Activated T-cell treated with anti-CD3 and anti-CD28 coated beads, Interleukin-2, amount 50 U/mL, for 48 hours (primary cell): Measurements from ENCODE around the gene ZNF888.
"Not testable (repeated sequence)": the region's sequence is repeated elsewhere in the genome, so short reads cannot be mapped to it uniquely, and the experiment has no call there.

Experiments
- DNase-seq, 2 experiments: peaks; one replicate each; pipeline ENCODE4 v3.0.0-alpha.2; 2020

Gene ZNF888

DNA sequence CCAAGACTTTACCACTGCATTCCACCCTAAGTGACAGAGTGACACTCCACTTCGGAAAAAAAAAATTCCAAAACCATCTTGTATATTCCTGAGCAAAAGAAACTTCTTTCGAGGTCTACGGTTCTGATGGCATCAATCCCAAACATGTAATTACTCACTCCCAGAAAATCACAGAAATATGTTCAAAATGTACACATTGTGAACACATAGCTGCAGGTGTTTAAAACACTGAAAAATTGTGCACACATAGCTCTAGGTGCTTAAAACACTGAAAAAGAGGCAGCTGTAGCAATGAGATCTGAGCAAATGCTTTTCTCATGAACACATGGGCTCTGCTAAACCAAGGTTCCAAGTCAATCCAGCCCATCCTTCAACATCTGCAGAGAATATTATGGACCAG, 51.8 kb downstream of the ZNF888 start:
- no peak for DNase-seq

- not testable (repeated sequence) for DNase-seq
These were observed 55.2 kb downstream of the ZNF888 start for GRCh38 chr19:52868031-52868430.

DNA sequence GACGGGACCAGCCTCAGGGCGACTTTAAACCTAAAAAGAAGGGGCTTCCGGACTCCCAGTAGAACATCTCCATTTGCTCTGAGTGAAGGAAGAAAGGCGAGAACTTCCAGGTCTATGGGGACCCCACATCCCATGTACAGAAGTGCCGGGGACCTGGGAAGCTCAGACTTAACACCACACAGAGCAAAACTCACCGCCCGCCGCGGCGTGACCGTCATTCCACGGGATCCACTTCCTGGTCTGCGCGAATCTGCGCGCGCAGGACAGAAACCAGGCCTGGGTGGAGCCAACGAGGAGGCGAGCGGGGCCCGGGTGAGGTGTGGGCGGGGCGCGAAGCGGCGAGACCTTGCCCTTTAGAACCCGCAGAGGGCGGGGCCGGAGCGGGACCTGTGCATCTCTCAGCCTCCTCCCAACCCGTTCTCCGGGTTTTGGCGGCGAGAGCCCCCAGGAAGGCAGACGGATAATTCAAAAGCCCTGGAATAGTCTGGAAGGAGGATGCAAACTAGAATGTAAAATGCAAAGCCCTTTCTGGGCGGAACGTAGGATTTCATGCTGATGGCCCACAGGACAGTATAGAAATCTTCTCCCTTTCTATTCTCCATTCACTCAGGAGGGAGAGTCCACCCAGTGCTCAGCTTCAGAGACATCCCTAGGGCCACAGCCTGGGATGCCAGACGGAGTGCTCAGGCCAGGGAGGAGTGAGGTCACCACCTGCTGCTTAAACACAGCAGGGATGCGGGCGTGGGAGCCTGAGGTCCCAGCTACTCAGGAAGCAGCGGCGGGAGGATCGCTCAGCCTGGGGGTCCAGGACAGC, 65.6 kb downstream of the ZNF888 start, which contains the start of gene ZNF468:
Gene ZNF468 (minus strand): TSS at position 242 of the 814 bp plus-strand sequence. CDS start 3,347 bp downstream, outside the sequence.
- DNase-seq, result peak; percentile 78 to 80

DNA sequence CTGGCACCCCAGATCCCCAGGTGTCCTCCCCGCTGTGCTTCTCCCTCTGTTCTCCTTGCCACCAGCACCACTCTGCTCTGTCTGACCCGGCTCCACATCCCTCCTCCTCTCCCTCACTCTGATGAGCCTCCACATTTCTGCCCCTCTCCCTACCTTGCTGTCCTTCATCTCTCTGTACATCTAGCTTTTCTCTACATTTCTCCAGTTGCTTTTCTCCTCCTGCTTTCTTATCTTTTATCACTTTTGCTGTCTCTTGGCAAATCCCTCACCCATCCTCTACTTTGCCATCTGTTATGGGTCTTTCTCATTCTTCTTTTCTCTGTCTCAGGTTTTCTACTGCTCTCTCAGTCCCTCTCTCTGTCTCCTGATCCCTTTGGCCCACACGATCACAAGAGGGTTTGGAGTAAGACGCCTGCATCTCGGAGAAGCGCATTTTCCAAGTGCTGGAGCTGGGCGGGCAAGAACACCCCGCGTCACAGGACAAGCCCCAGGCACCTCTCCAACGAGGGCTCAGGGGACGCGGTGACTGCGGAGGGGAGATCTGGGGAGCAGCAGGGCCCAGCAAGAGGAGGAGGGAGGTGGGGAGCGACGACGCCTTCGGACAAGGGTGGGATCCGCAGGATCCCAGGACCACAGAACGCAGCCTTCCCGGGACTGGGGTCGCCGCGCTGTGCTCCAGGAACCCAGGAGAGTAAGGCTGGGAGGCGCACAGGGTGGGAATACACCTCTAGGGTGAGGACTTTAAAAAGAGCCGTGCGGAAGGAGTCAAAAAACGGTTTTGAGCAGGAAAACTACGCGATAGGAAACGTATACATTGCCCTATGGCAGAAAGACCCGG, 66.5 kb downstream of the ZNF888 start:
- DNase-seq, result peak; percentile 28 to 31
